GM12878 (cell line): ENCODE measurements around the gene HOXC13. TPM values are rescaled to one million over a fixed set of nuclear protein-coding genes. Genes with fewer than 3 reads are reported as not detected.

Experiments
- ATAC-seq: fragments of 200-7000 bp; cut with Tn5 transposase; 3 replicates; pipeline ENCODE4 v1.9.1; 2020; ENCODE audit warnings: mild to moderate bottlenecking, moderate library complexity
- BruUV-seq: library from RNA; stranded (reverse); fragments of 400-500 nt; replicated peaks from 2 replicates; lab custom pipeline; 2021; lab: Mats Ljungman, UMichigan
- CTCF ChIA-PET: fragments of 300-600 bp; sonication (Branson Sonifier 250); formaldehyde crosslinking; extraction: SDS; loops from one replicate; lab custom pipeline; 2021; ENCODE audit warnings: inconsistent platforms; lab: Yijun Ruan, JAX
- POLR2A ChIA-PET: fragments of 350-600 bp; formaldehyde crosslinking; extraction: SDS; loops from one replicate; lab custom pipeline; 2021; ENCODE audit warnings: inconsistent platforms; lab: Charles Lee
- RAD21 ChIA-PET: fragments of 300-600 bp; sonication (Branson Sonifier 250); formaldehyde crosslinking; loops from one replicate; lab custom pipeline; 2023; ENCODE audit warnings: antibody characterized with exemption; ENCODE audit not compliant: unreplicated experiment; lab: Charles Lee
- SMC1A ChIA-PET: fragments of 300-600 bp; sonication (Branson Sonifier 250); formaldehyde crosslinking; loops from one replicate; lab custom pipeline; 2023; ENCODE audit not compliant: unreplicated experiment, uncharacterized antibody; lab: Charles Lee
- DNase-seq: peaks from one replicate; pipeline ENCODE4 v3.0.0-alpha.2; 2011; ENCODE audit warnings: low read depth, low spot score
- FAIRE-seq: peaks from 3 replicates; lab custom pipeline; 2011; peaks lifted over from hg19 to GRCh38; lab: Jason Lieb, UNC
- H2AFZ ChIP-seq: 2 replicates; pipeline ENCODE4 v1.6.0; 2011; ENCODE audit warnings: low read depth, low read length, control low read depth; ENCODE audit not compliant: control insufficient read depth
- H3K27ac ChIP-seq: 2 replicates; pipeline ENCODE4 v1.5.1; 2011; ENCODE audit warnings: control low read depth; ENCODE audit not compliant: control insufficient read depth, insufficient read depth
- H3K27me3 ChIP-seq, 2 experiments: replicated peaks in 1 of 2; 2 replicates each; pipeline versions ENCODE4 v1.6.0 to v1.6.1; 2011; ENCODE audit warnings: low read length in 1 of 2; ENCODE audit not compliant: control insufficient read depth in 2 of 2, insufficient read depth in 2 of 2
- H3K36me3 ChIP-seq, 2 experiments: 2 replicates each; pipeline ENCODE4 v1.5.1; 2011; ENCODE audit warnings: low read length in 1 of 2; ENCODE audit not compliant: control insufficient read depth in 2 of 2, insufficient read depth in 2 of 2
- H3K4me1 ChIP-seq: 2 replicates; pipeline ENCODE4 v1.6.1; 2011; ENCODE audit warnings: mild to moderate bottlenecking, low read length, moderate library complexity, mixed read lengths; ENCODE audit not compliant: control insufficient read depth, insufficient read depth
- H3K4me2 ChIP-seq: 2 replicates; pipeline ENCODE4 v1.6.0; 2011; ENCODE audit warnings: control low read depth; ENCODE audit not compliant: control insufficient read depth, insufficient read depth
- H3K4me3 ChIP-seq: fragments of 200-600 bp; sonication (generic); 2 replicates; pipeline ENCODE4 v1.5.1; 2016
- H3K79me2 ChIP-seq: 2 replicates; pipeline ENCODE4 v1.6.0; 2011; ENCODE audit warnings: low read length; ENCODE audit not compliant: control insufficient read depth, insufficient read depth
- H3K9ac ChIP-seq: 2 replicates; pipeline ENCODE4 v1.8.0; 2011; ENCODE audit warnings: low read length, control low read depth, mixed read lengths; ENCODE audit not compliant: control insufficient read depth, insufficient read depth
- H3K9me3 ChIP-seq: replicated peaks from 3 replicates; pipeline ENCODE4 v1.5.1; 2011; ENCODE audit warnings: mild to moderate bottlenecking, low read length; ENCODE audit not compliant: control insufficient read depth, insufficient read depth
- H4K20me1 ChIP-seq: 2 replicates; pipeline ENCODE4 v1.6.0; 2011; ENCODE audit not compliant: control insufficient read depth, insufficient read depth
- BCLAF1 ChIP-seq: fragments of 450-650 bp; IDR thresholded peaks from 2 replicates; pipeline ENCODE4 v1.6.1; 2017; ENCODE audit warnings: antibody characterized with exemption, mild to moderate bottlenecking, moderate library complexity
- CBFB ChIP-seq: IDR thresholded peaks from 2 replicates; pipeline ENCODE4 v1.6.1; 2016; ENCODE audit warnings: antibody characterized with exemption, low read depth
- CREB1 ChIP-seq: IDR thresholded peaks from 2 replicates; pipeline ENCODE4 v1.6.1; 2012; ENCODE audit warnings: low read depth, mild to moderate bottlenecking, inconsistent platforms
- NFIC ChIP-seq: IDR thresholded peaks from 2 replicates; pipeline ENCODE4 v1.6.1; 2012; ENCODE audit warnings: low read depth, mild to moderate bottlenecking, inconsistent platforms, low read length, moderate library complexity
- RELA ChIP-seq: fragments of 450-650 bp; IDR thresholded peaks from 2 replicates; pipeline ENCODE4 v1.8.0; 2014; ENCODE audit warnings: borderline replicate concordance; ENCODE audit not compliant: partially characterized antibody
- SMC3 ChIP-seq: IDR thresholded peaks from 2 replicates; pipeline ENCODE4 v1.6.1; 2011; ENCODE audit warnings: low read length, improper control_type of control experiment, borderline replicate concordance
- SPI1 ChIP-seq: IDR thresholded peaks from 2 replicates; pipeline ENCODE4 v1.6.1; 2011; ENCODE audit warnings: low read depth, mild to moderate bottlenecking, low read length, moderate library complexity, borderline replicate concordance; ENCODE audit not compliant: insufficient read depth
- SRF ChIP-seq, 2 experiments: IDR thresholded peaks; 2 replicates each; pipeline ENCODE4 v1.6.1; 2011; ENCODE audit warnings: low read depth in 2 of 2, low read length in 2 of 2, mild to moderate bottlenecking in 1 of 2, moderate library complexity in 1 of 2
- WRNIP1 ChIP-seq: IDR thresholded peaks from 2 replicates; pipeline ENCODE4 v1.6.1; 2011; ENCODE audit warnings: low read depth, low read length, improper control_type of control experiment, borderline replicate concordance
- ZNF384 ChIP-seq: IDR thresholded peaks from 2 replicates; pipeline ENCODE4 v1.6.1; 2012; ENCODE audit warnings: low read depth, mild to moderate bottlenecking, low read length, improper control_type of control experiment, borderline replicate concordance
- WGBS: methylation state at CpG from one replicate; pipeline ENCODE4 v1.1.6; 2016; ENCODE audit warnings: low lambda C conversion rate; ENCODE audit not compliant: insufficient replicate concordance, insufficient coverage; ENCODE audit errors: missing lambda C conversion rate; 5-methylcytosine and 5-hydroxymethylcytosine counted together
- in situ Hi-C: fragments of 300-500 bp; cut with MboI; formaldehyde crosslinking; loops from 9 replicates; pipeline ENCODE4 v1.14.3; 2018; ENCODE audit warnings: mixed read lengths
- intact Hi-C: fragments of 100-400 bp; cut with micrococcal nuclease; formaldehyde crosslinking; loops from one replicate; pipeline ENCODE4 v1.14.2; 2022; ENCODE audit not compliant: unreplicated experiment
- polyA plus RNA-seq, 11 experiments: library from polyadenylated mRNA; depleted of rRNA in 4 of 11; unstranded in 6 of 11; stranded (reverse) in 5 of 11; fragments of >200 nt; fragmentation: Nextera tagmentation in 4 of 11; fragmentation: Illumina TruSeq in 1 of 11; extraction: Ambion mirVana in 4 of 11; extraction: Trizol in 1 of 11; gene quantifications; 1 replicate in 1 of 11; 2 replicates in 10 of 11; pipeline versions ENCODE4 v1.2.1 to v1.2.3, GENCODE V29; 2011 to 2016; ENCODE audit warnings: inconsistent platforms in 2 of 11, missing spikeins in 2 of 11, low read depth in 1 of 11
- total RNA-seq, 4 experiments: library from RNA; depleted of rRNA in 3 of 4; stranded (reverse); fragments of >200 nt in 3 of 4; fragmentation: Illumina TruSeq in 1 of 4; extraction: Trizol in 1 of 4; gene quantifications; 2 replicates each; pipeline versions ENCODE4 v1.2.1 to v1.2.3, GENCODE V29; 2013 to 2021
- TF ChIP-seq, protein P1 (sequence below): fragments of 450-650 bp; IDR thresholded peaks from 2 replicates; pipeline ENCODE4 v1.6.1; 2018; ENCODE audit warnings: mild to moderate bottlenecking, low read depth, moderate library complexity; ENCODE audit not compliant: partially characterized antibody

The HOXC13 gene
- total and polyA plus RNA-seq, 10 of the 15 experiments (the other 5 are each of a cell fraction or from before 2014, with no cell fraction given) = not detected

- no peaks in the 10 kb centered on the region for H3K79me2 ChIP-seq
- H3K4me3 ChIP-seq = no peak overlapping the region
- intact Hi-C loops = no loop called here
- H3K4me2 ChIP-seq = no peak overlapping the region
- no peaks in the 10 kb centered on the region for H3K4me1 ChIP-seq
- BruUV-seq = no TSS peak
- H4K20me1 ChIP-seq = no peaks in the 10 kb centered on the region; the same call in 1 of the 2 replicates
- SMC1A ChIA-PET = interaction anchor here (1.3 kb wide), 1 partner anchor 9 kb away, joined by 3 read pairs; no protein-coding TSS in a partner anchor
- no peak overlapping the region for H3K9ac ChIP-seq
- POLR2A ChIA-PET = no interaction called here
- in situ Hi-C loops = no loop called here
- FAIRE-seq (no peak), ATAC-seq (no peak)
- H3K27ac ChIP-seq = no peak overlapping the region
- RAD21 ChIA-PET = no interaction called here
- H2AFZ ChIP-seq = no peak overlapping the region
- 21% methylated on average over 4 of the region's 4 CpGs for WGBS
- no peaks in the 10 kb centered on the region for H3K36me3 ChIP-seq
- no peaks in the 10 kb centered on the region for H3K9me3 ChIP-seq
- TF ChIP-seq SMC3 (no peak), SRF (IDR thresholded peaks at IDR 0.05; ENCODE audit: low read depth in 2 of 2, low read length in 2 of 2) (no peak), NFIC (no peak), WRNIP1 (no peak), BCLAF1 (no peak), CBFB (no peak), RELA (no peak), ZNF384 (no peak), CREB1 (no peak), SPI1 (no peak)
- TF ChIP-seq, protein P1, sequence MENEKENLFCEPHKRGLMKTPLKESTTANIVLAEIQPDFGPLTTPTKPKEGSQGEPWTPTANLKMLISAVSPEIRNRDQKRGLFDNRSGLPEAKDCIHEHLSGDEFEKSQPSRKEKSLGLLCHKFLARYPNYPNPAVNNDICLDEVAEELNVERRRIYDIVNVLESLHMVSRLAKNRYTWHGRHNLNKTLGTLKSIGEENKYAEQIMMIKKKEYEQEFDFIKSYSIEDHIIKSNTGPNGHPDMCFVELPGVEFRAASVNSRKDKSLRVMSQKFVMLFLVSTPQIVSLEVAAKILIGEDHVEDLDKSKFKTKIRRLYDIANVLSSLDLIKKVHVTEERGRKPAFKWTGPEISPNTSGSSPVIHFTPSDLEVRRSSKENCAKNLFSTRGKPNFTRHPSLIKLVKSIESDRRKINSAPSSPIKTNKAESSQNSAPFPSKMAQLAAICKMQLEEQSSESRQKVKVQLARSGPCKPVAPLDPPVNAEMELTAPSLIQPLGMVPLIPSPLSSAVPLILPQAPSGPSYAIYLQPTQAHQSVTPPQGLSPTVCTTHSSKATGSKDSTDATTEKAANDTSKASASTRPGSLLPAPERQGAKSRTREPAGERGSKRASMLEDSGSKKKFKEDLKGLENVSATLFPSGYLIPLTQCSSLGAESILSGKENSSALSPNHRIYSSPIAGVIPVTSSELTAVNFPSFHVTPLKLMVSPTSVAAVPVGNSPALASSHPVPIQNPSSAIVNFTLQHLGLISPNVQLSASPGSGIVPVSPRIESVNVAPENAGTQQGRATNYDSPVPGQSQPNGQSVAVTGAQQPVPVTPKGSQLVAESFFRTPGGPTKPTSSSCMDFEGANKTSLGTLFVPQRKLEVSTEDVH = no peak
- TF ChIP-seq, all 136 proteins: peak for 0
- CTCF ChIA-PET = interaction anchor here (1.1 to 1.2 kb wide), 2 partner anchors 53 to 140 kb away, joined by 3 to 4 read pairs; partner anchors contain the start of gene HOXC10
- no peak for DNase-seq
- H3K27me3 ChIP-seq = peaks cover 19 to 44% of the 10 kb centered on the region in 2 experiments
Observed at GRCh38 chr12:53931844-53932581, 6.6 kb upstream of the HOXC13 start.
